ENCODE measurements around the gene TSBP1.
"Not testable (repeated sequence)": the region's sequence is repeated elsewhere in the genome, so short reads cannot be mapped to it uniquely, and the experiment has no call there.

Gene TSBP1

DNA sequence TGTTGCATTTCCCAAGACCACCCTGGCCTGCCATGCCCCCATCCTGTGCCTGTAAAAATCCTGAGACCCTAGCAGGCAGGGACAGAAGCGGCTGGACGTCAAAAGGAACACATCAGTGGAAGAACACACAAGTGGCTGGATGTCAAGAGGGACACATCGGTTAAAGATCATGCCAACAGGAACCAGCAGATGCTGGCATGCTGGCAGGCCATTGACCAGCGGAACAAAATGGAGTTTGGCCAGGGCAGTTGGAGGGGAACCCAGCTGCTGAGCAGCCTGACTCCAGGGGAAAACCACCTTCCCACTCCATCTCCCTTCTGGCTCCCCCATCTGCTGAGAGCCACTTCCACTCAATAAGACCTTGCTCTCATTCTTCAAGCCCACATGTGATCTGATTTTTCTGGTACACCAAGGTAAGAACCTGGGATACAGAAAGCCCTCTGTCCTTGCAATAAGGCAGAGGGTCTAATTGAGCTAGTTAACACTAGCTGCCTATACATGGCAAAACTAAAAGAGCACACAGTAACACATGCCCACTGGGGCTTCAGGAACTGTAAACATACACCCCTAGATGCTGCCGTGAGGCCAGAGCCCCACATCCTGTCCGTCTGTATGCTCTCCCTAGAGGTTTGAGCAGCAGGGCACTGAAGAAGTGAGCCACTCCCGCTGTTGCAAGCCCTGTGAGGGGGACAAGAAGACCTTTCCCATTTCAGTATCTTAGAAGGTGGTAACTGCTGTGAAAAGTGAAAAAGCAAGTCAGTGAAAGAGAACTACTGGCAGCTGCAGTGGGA lies 4.2 kb upstream of the TSBP1 start:
- no peak for DNase-seq

DNA sequence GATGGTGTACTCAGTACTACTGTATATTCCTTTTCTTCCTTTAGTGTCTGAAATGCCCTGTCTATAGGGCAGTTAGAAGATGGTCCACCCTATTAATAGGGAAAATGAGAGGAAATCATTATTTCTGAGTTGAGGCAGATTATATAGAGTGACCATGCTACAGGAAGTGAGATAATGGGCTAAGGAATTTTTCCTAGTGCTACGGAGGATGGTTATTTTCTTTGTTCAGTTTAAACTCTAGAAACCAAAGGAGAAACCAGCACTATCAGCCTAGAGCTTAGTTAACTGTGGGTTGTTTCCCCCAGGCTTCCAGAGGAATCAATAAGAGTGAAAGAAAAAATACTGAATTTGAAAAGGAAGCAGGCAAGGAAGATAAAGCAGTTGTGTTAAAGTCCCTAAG lies 474 bp downstream of the TSBP1 start:
- peak; percentile 36 for DNase-seq

GRCh38 chr6:32370505-32370904 lies 1.2 kb downstream of the TSBP1 start:
- peak; percentile 12 for DNase-seq

GRCh38 chr6:32369660-32370059 lies 2.0 kb downstream of the TSBP1 start:
- peak; percentile 93 for DNase-seq

- DNase-seq, result no peak
Observed at GRCh38 chr6:32367644-32368043, 4.1 kb downstream of the TSBP1 start.

DNA sequence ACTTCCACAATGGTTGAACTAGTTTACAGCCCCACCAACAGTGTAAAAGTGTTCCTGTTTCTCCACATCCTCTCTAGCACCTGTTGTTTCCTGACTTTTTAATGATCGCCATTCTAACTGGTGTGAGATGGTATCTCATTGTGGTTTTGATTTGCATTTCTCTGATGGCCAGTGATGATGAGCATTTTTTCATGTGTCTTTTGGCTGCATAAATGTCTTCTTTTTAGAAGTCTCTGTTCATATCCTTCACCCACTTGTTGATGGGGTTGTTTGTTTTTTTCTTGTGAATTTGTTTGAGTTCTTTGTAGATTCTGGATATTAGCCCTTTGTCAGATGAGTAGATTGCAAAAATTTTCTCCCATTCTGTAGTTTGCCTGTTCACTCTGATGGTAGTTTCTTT lies 12.5 kb downstream of the TSBP1 start:
- DNase-seq, result not testable (repeated sequence)

- not testable (repeated sequence) for DNase-seq
Observed at GRCh38 chr6:32358548-32358947, 13.2 kb downstream of the TSBP1 start.

DNA sequence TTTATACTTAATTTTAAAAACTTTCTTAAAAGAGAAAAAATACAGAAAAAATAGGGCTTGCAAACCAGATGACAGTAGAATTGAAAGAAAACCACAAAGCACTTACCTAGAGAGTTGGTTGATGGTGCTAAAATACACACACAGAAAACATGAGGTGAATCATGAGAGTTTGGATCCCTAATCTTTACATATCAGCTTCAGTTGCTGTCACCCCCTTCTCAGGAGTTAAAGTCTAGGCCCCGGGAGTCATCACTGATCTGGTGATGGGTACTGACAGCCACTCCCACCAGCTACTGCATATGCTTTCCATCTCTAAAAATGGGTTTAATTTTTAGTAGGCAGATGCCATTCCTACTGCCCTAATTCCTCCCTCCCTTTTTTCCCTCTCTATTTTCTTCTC lies 16.7 kb downstream of the TSBP1 start:
- DNase-seq, result no peak

DNA sequence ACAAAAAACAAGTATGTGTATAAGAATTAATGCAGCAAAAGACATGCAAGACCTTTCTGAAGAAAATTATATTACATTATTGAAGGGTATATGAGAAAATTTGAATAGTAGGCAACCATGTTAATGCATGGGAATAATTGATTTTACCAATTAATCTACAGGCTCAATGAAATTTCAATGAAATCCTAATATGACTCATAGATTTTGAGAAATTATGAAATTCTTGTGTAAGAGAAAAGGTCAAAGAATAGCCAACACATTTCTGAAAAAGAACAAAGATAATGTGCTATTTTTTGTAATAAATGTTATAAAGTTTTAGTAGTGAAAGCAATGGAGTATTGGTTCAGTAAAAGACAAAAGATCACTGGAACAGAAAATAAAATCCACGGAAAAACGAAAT lies 18.4 kb downstream of the TSBP1 start:
- DNase-seq, result no peak

DNA sequence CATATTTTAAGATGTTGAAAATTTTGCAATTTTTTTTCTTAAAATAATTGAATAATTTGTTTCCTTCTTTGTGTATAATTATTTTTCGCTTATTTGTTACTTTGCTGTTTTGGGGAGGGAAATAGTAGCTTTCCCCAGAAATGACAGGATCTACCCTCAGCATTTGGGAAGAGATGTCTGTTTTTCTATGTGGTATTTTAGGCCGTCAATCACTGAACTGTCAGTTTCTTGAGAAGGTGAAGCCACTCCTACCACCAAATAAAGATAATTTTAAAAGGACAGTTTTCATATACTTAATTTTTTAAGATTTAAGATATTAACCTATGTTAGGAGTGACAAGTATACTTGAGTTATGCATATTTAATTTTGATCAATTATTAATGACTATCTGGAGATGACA lies 31.5 kb downstream of the TSBP1 start:
- DNase-seq, result no peak

DNA sequence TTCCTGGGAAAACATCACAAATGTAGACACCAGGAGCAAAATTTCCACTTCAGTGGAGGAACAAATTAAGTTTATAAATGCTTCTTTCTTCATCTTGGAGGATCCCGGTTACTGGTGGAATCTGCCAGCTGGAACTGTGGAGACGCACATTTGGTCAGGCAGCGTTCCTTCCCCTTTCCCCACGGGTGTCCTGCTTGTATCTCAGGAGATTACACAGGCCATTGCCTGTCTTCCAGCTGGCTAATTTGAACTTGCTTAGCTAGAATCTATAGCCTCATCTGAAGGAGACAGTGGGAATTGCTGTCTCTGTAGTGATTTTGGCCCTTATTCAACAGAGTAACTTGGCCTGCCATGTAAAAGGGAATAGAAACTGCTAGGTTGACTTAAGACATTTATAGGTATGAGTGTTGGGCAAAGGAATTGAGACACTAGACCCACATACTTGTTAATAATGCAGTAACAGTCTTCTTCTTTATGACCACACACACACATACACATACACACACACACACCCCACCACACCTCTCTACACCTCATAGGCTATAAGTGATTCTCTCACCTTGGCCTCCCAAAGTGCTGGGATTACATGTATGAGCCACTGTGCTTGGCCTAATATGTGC lies 34.4 kb downstream of the TSBP1 start:
- no peak for DNase-seq

GRCh38 chr6:32332433-32332832 lies 39.3 kb downstream of the TSBP1 start:
- no peak for DNase-seq

GRCh38 chr6:32329141-32329540 lies 42.6 kb downstream of the TSBP1 start:
- DNase-seq, result no peak

DNA sequence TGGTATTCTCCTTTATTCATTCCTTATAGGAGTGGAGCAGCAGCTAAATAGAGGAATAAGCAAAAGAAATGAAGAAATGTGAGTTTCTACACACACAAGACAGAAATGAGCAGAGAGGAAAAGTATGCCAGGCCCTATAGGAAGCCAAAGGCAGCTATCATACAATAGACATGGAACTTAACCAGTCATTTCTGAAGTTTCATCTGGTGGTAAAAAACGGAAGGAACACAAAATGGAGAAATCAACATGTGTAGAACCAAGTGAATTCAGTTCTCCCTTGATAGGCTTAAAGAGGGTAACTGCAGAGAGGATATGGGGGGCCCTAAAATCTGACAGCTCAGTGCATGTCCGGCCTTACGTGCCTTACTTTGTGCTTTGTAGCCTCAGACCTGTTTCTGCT lies 44.6 kb downstream of the TSBP1 start:
- no peak for DNase-seq

DNA sequence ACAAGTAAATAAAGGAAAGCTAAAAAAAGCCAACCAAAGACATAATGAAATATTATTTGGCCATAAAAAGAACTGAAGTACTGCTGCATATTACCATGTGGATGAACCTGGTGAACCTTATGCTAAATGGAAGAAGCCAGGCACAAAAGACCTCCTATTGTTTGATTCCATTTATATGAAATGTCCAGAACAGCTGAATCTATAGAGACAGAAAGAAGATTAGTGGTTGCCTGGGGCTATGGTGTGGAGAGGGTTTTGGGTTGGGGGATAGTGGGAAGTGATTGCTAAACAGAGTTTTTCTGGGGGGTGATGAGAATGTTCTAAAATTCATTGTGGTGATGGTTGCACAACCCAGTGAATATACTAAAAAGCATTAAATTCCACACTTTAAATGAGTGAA lies 53.2 kb downstream of the TSBP1 start:
- no peak for DNase-seq

GRCh38 chr6:32317541-32317940 lies 54.2 kb downstream of the TSBP1 start:
- no peak for DNase-seq

DNA sequence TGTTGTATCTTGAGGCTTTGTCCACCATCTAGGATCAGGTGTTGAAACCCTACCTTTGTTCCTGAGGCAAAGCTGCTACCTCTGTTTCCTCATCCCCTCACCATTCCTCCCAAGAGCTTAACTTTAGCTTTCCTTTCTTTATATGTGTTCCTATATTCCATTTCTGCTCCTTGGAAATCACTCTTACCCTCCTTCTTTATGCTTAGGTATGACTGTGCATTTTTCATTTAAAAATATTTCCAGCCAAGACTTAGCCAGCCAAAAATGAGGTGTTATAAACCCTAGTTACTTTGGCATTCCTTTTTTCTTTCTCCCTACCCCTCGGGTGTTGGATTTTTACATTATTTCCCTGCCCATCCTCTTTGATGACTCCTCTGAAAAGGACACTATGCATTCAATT lies 57.7 kb downstream of the TSBP1 start:
- DNase-seq, result no peak

DNA sequence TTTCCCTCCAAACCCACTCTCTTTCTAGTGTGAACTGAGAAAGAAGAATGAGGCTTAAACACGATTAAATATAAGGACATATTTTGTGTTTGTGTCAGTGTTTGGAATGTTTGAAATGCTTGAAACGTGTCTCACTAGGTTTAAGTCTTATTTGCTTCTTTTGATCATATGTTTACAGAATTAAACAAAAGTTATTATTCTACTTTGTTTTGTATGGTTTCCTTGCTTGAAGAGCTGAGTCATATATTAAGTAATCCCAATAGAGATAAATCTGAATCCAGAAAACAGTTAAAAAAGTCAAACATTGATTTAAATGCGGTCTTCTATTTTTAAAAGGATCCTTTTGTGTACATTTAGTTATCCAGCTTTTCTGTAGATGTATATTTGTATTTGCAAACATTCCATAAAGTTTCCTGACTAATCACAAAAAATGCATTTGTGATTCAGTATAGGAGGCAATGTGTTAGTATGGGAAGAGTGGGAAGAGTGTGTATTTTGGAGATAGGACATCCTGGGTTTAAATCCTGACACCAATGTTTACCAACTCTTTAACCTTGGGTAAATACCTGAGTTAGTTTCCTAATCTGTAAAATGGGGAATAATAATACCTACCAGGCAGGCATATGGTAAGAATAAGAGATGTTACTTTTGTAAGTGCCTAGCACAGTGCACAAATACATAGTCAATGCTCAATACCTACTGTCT lies 72.9 kb downstream of the TSBP1 start:
- DNase-seq, result peak; percentile 34

GRCh38 chr6:32294980-32295379 lies 76.7 kb downstream of the TSBP1 start:
- not testable (repeated sequence) for DNase-seq

DNA sequence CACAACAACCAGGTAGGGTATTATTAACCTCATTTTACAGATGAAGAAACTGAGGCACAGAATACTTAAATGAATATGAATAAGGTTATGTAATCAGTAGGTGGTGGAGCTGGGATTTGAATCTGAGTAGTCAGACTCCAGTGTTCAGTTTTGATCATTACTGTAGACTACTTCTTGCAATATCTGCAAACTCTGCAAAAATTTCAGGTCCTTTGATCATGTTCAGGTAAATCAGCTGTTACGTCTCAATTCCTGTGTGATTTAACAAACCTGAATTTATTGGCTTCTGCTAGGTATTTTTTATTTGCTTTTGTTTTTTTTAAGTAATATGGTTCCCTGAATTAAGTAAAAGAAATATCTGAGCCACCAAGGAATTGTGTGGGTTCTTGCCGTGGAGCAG lies 77.1 kb downstream of the TSBP1 start:
- no peak for DNase-seq

- no peak for DNase-seq
Observed at GRCh38 chr6:32293695-32294094, 78.0 kb downstream of the TSBP1 start.

- DNase-seq, result no peak
Observed at GRCh38 chr6:32291543-32291942, 80.2 kb downstream of the TSBP1 start.

GRCh38 chr6:32290886-32291450 lies 80.7 kb downstream of the TSBP1 start:
- DNase-seq, result peak; percentile 46

GRCh38 chr6:32288426-32288825 lies 83.3 kb downstream of the TSBP1 start:
- no peak for DNase-seq

All from fibroblast of skin of right biceps (primary cell).